Measurements from ENCODE around the gene LMBR1.

DNA sequence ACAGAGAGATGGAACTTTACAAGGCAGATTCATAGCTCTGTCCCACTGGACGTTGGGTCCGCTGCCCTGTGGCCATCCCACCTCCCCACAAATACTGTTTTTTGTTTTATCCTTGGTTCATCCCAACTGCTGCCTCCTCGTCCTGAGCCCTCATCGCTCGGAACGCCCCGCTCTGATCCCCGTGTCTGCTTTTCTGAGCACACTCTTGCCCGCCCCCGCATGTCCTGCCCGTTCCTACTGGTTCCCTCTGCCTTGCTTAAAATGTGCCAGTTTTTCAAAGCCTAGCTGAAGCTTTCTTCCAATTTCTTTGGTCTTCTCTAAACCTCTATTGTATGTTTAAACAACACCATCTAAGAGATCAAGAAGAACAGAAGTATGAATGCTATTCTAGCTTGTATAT, 233.0 kb downstream of the LMBR1 start:
- TF ChIP-seq, protein P1, sequence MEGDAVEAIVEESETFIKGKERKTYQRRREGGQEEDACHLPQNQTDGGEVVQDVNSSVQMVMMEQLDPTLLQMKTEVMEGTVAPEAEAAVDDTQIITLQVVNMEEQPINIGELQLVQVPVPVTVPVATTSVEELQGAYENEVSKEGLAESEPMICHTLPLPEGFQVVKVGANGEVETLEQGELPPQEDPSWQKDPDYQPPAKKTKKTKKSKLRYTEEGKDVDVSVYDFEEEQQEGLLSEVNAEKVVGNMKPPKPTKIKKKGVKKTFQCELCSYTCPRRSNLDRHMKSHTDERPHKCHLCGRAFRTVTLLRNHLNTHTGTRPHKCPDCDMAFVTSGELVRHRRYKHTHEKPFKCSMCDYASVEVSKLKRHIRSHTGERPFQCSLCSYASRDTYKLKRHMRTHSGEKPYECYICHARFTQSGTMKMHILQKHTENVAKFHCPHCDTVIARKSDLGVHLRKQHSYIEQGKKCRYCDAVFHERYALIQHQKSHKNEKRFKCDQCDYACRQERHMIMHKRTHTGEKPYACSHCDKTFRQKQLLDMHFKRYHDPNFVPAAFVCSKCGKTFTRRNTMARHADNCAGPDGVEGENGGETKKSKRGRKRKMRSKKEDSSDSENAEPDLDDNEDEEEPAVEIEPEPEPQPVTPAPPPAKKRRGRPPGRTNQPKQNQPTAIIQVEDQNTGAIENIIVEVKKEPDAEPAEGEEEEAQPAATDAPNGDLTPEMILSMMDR (IDR thresholded peaks at IDR 0.05; ENCODE audit: insufficient read depth, low read length, poor library complexity, severe bottlenecking) = no peak
- no peak for TF ChIP-seq EZH2phosphoT487 (conservative IDR thresholded peaks at IDR 0.05; ENCODE audit: low read length)
